Duodenal mucosa (tissue), 2 donors: ENCODE measurements around the gene MLN.

ENCODE experiments used
- H3K27ac ChIP-seq: one replicate; pipeline ENCODE4 v1.7.0; 2013; ENCODE audit warnings: low read depth, low read length
- H3K27me3 ChIP-seq, 2 donors: one replicate each; pipeline ENCODE4 v1.7.0; 2013; ENCODE audit warnings: low read length in 2 of 2, control low read depth in 1 of 2; ENCODE audit not compliant: insufficient read depth in 2 of 2, control insufficient read depth in 1 of 2
- H3K36me3 ChIP-seq, 2 donors: one replicate each; pipeline ENCODE4 v1.7.0; 2013; ENCODE audit warnings: low read length in 2 of 2, control low read depth in 1 of 2; ENCODE audit not compliant: insufficient read depth in 2 of 2, control insufficient read depth in 1 of 2
- H3K4me1 ChIP-seq, 2 donors: one replicate each; pipeline ENCODE4 v1.7.0; 2013; ENCODE audit warnings: low read length in 2 of 2, control low read depth in 1 of 2; ENCODE audit not compliant: insufficient read depth in 2 of 2, control insufficient read depth in 1 of 2
- H3K4me3 ChIP-seq, 2 donors: one replicate each; pipeline ENCODE4 v1.7.0; 2013; ENCODE audit warnings: low read length in 2 of 2, low read depth in 1 of 2
- H3K9ac ChIP-seq, 2 donors: one replicate each; pipeline ENCODE4 v1.7.0; 2013; ENCODE audit warnings: low read length in 2 of 2, low read depth in 1 of 2
- H3K9me3 ChIP-seq, 2 donors: one replicate each; pipeline ENCODE4 v1.7.0; 2013; ENCODE audit warnings: low read length in 2 of 2, control low read depth in 1 of 2; ENCODE audit not compliant: control insufficient read depth in 1 of 2

Gene MLN

GRCh38 chr6:33826537-33826936 lies 22.7 kb upstream of the MLN start:
- H3K36me3 ChIP-seq: no peaks in the 10 kb centered on the region
- H3K4me1 ChIP-seq: peaks cover 18 to 23% of the 10 kb centered on the region in 2 donors
- H3K9ac ChIP-seq: no peak overlapping the region
- no peaks in the 10 kb centered on the region for H3K9me3 ChIP-seq
- H3K27ac ChIP-seq: no peak overlapping the region
- H3K27me3 ChIP-seq: peaks cover 0 to 5% of the 10 kb centered on the region in 2 donors
- H3K4me3 ChIP-seq: no peak overlapping the region

GRCh38 chr6:33824461-33825154 lies 20.8 kb upstream of the MLN start:
- H3K9me3 ChIP-seq: no peaks in the 10 kb centered on the region
- H3K27me3 ChIP-seq: no peaks in the 10 kb centered on the region
- H3K27ac ChIP-seq: no peak overlapping the region
- H3K4me3 ChIP-seq: peak overlapping the region; percentile 38 to 53
- H3K4me1 ChIP-seq: peaks cover 18 to 23% of the 10 kb centered on the region in 2 donors
- peak overlapping the region in 1 of 2 donors; percentile 52 for H3K9ac ChIP-seq
- no peaks in the 10 kb centered on the region for H3K36me3 ChIP-seq

DNA sequence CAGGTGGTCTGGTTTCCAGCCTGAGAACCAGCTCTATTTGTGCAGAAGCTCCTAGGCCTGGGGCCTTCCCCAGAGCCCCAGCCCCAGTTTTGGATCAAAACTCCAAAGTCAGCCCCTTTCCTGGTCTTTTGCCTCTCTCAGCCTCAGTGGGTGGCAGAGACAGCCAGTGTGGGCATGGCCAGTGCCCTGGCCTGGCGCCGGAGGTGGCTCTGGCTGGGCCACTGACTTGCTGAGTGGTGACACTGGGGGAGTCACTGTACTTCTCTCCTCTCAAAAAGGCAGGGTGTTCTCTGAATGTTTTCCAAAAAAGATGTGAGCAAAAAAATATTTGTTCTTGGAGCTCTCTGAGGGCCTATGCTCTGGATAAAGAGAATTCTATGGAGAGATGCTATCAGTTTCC lies 20.0 kb upstream of the MLN start:
- Histone ChIP-seq H3K9ac (no peak overlapping the region), H3K9me3 (no peaks in the 10 kb centered on the region), H3K36me3 (no peaks in the 10 kb centered on the region), H3K27me3 (no peaks in the 10 kb centered on the region), H3K27ac (no peak overlapping the region), H3K4me1 (peaks cover 18 to 23% of the 10 kb centered on the region in 2 donors), H3K4me3 (no peak overlapping the region)

GRCh38 chr6:33822575-33823395 lies 19.0 kb upstream of the MLN start:
- peaks cover 14 to 18% of the 10 kb centered on the region in 2 donors for H3K4me1 ChIP-seq
- no peak overlapping the region for H3K9ac ChIP-seq
- no peak overlapping the region for H3K4me3 ChIP-seq
- H3K36me3 ChIP-seq: no peaks in the 10 kb centered on the region
- H3K9me3 ChIP-seq: no peaks in the 10 kb centered on the region
- H3K27ac ChIP-seq: no peak overlapping the region
- H3K27me3 ChIP-seq: no peaks in the 10 kb centered on the region

DNA sequence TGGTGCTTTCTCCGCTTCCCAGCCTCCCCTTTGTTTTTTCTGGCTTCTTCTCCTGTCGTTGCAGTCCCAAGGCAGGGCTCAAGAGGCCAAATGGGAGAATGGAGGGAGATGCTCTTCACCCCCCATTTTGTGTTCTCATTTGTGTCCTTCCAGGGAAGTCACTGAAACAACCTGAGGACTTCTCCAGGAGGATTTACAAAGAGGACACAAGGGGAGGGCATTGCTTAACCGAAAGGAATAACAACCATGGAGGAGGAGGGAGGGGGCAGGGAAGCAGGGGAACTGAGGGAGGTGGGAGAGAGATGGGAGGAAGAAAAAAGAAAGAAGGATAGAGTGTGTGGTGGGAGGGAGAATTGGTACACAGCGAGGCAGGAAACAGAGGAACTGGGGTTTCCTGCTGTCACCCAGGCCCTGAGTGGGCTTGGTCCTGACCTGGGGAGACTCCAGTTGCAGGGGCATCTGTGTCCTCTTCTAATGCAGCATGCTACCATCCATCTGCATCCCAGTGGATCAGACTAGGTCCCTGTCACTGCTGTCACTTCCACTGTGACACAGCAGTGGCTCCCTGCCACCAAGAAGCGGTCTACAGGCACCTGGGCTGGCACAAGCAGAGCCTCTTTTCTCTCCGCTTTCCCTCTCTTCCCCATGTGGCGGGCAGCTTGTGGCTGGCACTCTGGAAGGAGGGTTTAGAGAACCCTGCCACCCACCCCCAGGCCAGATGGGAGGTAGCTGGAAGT lies 17.1 kb upstream of the MLN start:
- Histone ChIP-seq H3K9me3 (no peaks in the 10 kb centered on the region), H3K27me3 (no peaks in the 10 kb centered on the region), H3K4me1 (peaks cover 3 to 11% of the 10 kb centered on the region in 2 donors), H3K36me3 (no peaks in the 10 kb centered on the region), H3K9ac (no peak overlapping the region), H3K27ac (no peak overlapping the region), H3K4me3 (no peak overlapping the region)

DNA sequence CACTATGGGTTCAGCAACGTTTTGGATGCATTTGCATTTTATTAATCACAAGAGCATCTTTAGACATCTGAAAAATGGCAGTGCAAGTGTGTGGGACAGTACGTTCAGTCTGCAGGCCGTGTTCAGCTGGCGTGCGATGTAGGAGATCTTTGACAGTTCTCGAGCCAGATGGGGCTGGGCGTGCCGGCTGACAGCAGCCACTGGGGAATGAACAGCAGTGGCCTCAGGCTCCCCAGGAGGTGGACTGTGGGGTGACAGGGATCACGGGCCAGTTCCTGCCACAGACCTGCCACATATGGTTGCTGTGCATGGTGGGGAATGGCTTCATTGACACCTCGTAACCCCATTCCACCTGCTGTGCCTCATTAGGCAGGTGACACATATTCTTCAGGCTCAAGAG lies 16.4 kb upstream of the MLN start:
- H3K27me3 ChIP-seq: no peaks in the 10 kb centered on the region
- no peak overlapping the region for H3K27ac ChIP-seq

DNA sequence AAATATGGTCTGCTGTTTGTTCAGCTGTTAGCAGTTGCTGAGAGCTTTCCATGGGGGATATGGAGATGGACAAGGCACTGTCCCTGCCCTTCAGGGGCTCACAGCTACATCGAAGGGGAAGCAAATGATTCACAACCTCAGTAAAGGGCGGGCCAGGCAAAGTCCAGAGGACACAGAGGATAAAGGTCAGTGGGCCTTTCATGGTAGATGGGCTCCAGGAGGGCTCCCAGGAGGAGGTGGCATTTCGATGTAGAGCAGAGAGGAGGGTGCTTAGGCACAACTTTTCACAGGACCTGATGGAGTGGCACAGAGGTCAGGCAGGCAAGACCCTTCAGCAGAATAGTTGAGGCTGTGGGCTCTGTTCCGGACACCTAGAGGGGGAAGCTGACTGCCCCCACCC lies 15.2 kb upstream of the MLN start:
- Histone ChIP-seq H3K9me3 (no peaks in the 10 kb centered on the region), H3K36me3 (no peaks in the 10 kb centered on the region), H3K4me1 (no peaks in the 10 kb centered on the region), H3K4me3 (no peak overlapping the region), H3K9ac (no peak overlapping the region), H3K27ac (no peak overlapping the region), H3K27me3 (no peaks in the 10 kb centered on the region)

More for the DNA sequence above, 16.4 kb upstream of the MLN start:
- Histone ChIP-seq H3K9ac (no peak overlapping the region), H3K9me3 (no peaks in the 10 kb centered on the region), H3K4me1 (peaks cover 3 to 11% of the 10 kb centered on the region in 2 donors), H3K4me3 (no peak overlapping the region), H3K36me3 (no peaks in the 10 kb centered on the region)

DNA sequence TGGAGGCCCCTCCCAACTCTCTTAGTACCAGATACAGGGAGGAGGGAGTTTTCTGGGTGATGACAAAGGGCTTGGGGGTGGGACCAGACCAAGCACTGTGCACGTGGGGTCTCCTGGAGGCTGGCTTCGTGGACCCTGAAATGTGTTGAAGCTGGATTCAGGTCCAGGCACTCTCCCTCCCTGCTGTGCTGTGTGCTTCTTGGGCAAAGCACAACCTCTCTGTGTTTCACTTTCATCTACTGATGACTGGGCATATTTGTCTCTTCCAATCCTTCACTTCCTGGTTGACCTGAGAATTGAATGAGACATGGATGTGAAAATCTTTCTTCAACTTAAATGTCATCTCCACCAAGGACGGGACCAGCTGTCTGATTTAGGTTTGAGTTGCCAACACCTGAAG lies 14.5 kb upstream of the MLN start:
- H3K4me1 ChIP-seq: no peaks in the 10 kb centered on the region
- H3K4me3 ChIP-seq: no peak overlapping the region
- no peaks in the 10 kb centered on the region for H3K36me3 ChIP-seq
- no peak overlapping the region for H3K9ac ChIP-seq
- H3K27ac ChIP-seq: no peak overlapping the region
- H3K27me3 ChIP-seq: no peaks in the 10 kb centered on the region
- H3K9me3 ChIP-seq: no peaks in the 10 kb centered on the region

DNA sequence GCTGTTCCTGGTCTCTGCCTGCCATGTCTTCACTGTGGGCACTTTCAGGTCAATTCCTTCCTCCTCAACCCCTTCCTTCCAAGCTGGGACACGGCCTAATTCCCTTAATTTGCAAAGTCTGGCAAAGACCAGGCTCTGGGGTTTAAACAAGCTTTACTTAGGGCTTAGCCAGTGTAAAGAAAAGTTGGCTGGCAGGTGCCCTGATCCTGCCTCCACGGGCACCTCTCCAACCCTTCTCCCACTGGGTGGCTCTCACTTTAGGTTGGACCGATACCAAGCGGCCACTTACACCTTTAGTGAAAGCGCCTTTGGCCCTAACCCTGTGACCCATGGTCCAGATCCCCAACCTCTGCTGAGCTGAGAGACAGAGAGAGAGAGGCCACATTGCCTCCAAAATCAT lies 13.7 kb upstream of the MLN start:
- Histone ChIP-seq H3K9me3 (no peaks in the 10 kb centered on the region), H3K4me1 (no peaks in the 10 kb centered on the region), H3K4me3 (no peak overlapping the region), H3K27ac (no peak overlapping the region), H3K36me3 (no peaks in the 10 kb centered on the region), H3K27me3 (no peaks in the 10 kb centered on the region), H3K9ac (no peak overlapping the region)

GRCh38 chr6:33816911-33817310 lies 13.1 kb upstream of the MLN start:
- H3K4me3 ChIP-seq: no peak overlapping the region
- H3K36me3 ChIP-seq: no peaks in the 10 kb centered on the region
- no peak overlapping the region for H3K27ac ChIP-seq
- H3K9me3 ChIP-seq: no peaks in the 10 kb centered on the region
- H3K4me1 ChIP-seq: no peaks in the 10 kb centered on the region
- H3K27me3 ChIP-seq: peaks cover 0 to 2% of the 10 kb centered on the region in 2 donors
- no peak overlapping the region for H3K9ac ChIP-seq
